TTC549 (cell line): ENCODE measurements around the gene CSRNP2.
"Not testable (repeated sequence)": the region's sequence is repeated elsewhere in the genome, so short reads cannot be mapped to it uniquely, and the experiment has no call there.

Experiments used
- FAIRE-seq: peaks from 2 replicates; lab custom pipeline; 2012; peaks lifted over from hg19 to GRCh38; lab: Jason Lieb, UNC

Gene CSRNP2

GRCh38 chr12:51025836-51026638 lies 57.4 kb downstream of the CSRNP2 start, which contains the start of gene SLC11A2:
TSS of gene SLC11A2 (minus strand) at chr12:51026384. CDS start at chr12:51010728, 15,656 bp downstream.
- FAIRE-seq = no peak

- FAIRE-seq = no peak
These were observed 58.0 kb downstream of the CSRNP2 start for GRCh38 chr12:51025338-51025835.

- FAIRE-seq = no peak
These were observed 59.6 kb downstream of the CSRNP2 start for GRCh38 chr12:51023625-51024382.

GRCh38 chr12:51021694-51022093 lies 61.7 kb downstream of the CSRNP2 start:
- no peak for FAIRE-seq

GRCh38 chr12:51020448-51021182 lies 62.8 kb downstream of the CSRNP2 start:
- FAIRE-seq = no peak

GRCh38 chr12:51019927-51020326 lies 63.5 kb downstream of the CSRNP2 start:
- FAIRE-seq = no peak

GRCh38 chr12:51018956-51019355 lies 64.4 kb downstream of the CSRNP2 start:
- no peak for FAIRE-seq

- FAIRE-seq = no peak
These were observed 65.9 kb downstream of the CSRNP2 start for GRCh38 chr12:51017452-51017851.

GRCh38 chr12:51014467-51014866 lies 68.9 kb downstream of the CSRNP2 start:
- FAIRE-seq = not testable (repeated sequence)

- no peak for FAIRE-seq
These were observed 70.0 kb downstream of the CSRNP2 start for GRCh38 chr12:51013441-51013840.

GRCh38 chr12:51012570-51013236 lies 70.7 kb downstream of the CSRNP2 start:
- FAIRE-seq = no peak

GRCh38 chr12:51011955-51012354 lies 71.4 kb downstream of the CSRNP2 start:
- FAIRE-seq = no peak
